ENCODE measurements around the gene ZBTB5. TPM values are rescaled to one million over a fixed set of nuclear protein-coding genes. Genes with fewer than 3 reads are reported as not detected.

The ZBTB5 gene
- total RNA-seq, 1 donor from 2014 or later = 6.3 TPM

GRCh38 chr9:37424204-37424685, 41.0 kb downstream of the ZBTB5 start:
- H3K4me3 ChIP-seq (ENCODE audit: low read depth, low read length) = peak overlapping the region; percentile 82
- TF ChIP-seq CTCF (conservative IDR thresholded peaks at IDR 0.05; ENCODE audit: low read depth, low read length) = no peak
- DNase-seq (ENCODE audit: low read depth) = no peak

GRCh38 chr9:37423508-37423907, 41.7 kb downstream of the ZBTB5 start:
- no peak for TF ChIP-seq CTCF (conservative IDR thresholded peaks at IDR 0.05; ENCODE audit: low read depth, low read length)
- DNase-seq (ENCODE audit: low read depth) = no peak
- peak overlapping the region; percentile 82 for H3K4me3 ChIP-seq (ENCODE audit: low read depth, low read length)

- peak within 1 kb of the TSS; percentile 82 for H3K4me3 ChIP-seq (ENCODE audit: low read depth, low read length)
- TF ChIP-seq CTCF (conservative IDR thresholded peaks at IDR 0.05; ENCODE audit: low read depth, low read length) = no peak
- no peak for DNase-seq (ENCODE audit: low read depth)
Measured at GRCh38 chr9:37422289-37423104, 42.8 kb downstream of the ZBTB5 start, which contains the start of gene GRHPR. GRHPR (plus strand) TSS chr9:37422696; CDS start chr9:37422751, 55 bp downstream.

- DNase-seq (ENCODE audit: low read depth) = no peak
- no peak for TF ChIP-seq CTCF (conservative IDR thresholded peaks at IDR 0.05; ENCODE audit: low read depth, low read length)
- peak overlapping the region; percentile 82 for H3K4me3 ChIP-seq (ENCODE audit: low read depth, low read length)
Measured at GRCh38 chr9:37421914-37422288, 43.3 kb downstream of the ZBTB5 start.

- no peak for TF ChIP-seq CTCF (conservative IDR thresholded peaks at IDR 0.05; ENCODE audit: low read depth, low read length)
- H3K4me3 ChIP-seq (ENCODE audit: low read depth, low read length) = no peak overlapping the region
- DNase-seq (ENCODE audit: low read depth) = no peak
Measured at GRCh38 chr9:37420271-37421215, 44.7 kb downstream of the ZBTB5 start.

GRCh38 chr9:37419204-37419603, 46.0 kb downstream of the ZBTB5 start:
- DNase-seq (ENCODE audit: low read depth) = no peak
- no peak for TF ChIP-seq CTCF (conservative IDR thresholded peaks at IDR 0.05; ENCODE audit: low read depth, low read length)

More at GRCh38 chr9:37419204-37419603, 46.0 kb downstream of the ZBTB5 start:
- H3K4me3 ChIP-seq (ENCODE audit: low read depth, low read length) = no peak overlapping the region

Data from epithelial cell of proximal tubule (primary cell).